Measurements from ENCODE around the gene GALNT3. TPM values are rescaled to one million over a fixed set of nuclear protein-coding genes. Genes with fewer than 3 reads are reported as not detected.

The GALNT3 gene
- total and polyA plus RNA-seq, 3 donors from 2014 or later, result 13.4 to 45.0 (median 16.6) TPM

Other genes starting within 250 kb of the GALNT3 start
- 10 to 100 TPM; 46.6 to 50.9 TPM for gene TTC21B, start 159.5 kb upstream of the GALNT3 start, total RNA-seq
- 11.1 TPM for gene TTC21B, start 159.5 kb upstream of the GALNT3 start, polyA plus RNA-seq (ENCODE audit: insufficient read depth, low read depth, low replicate concordance)